GM19240 (cell line): Measurements from ENCODE around the gene STXBP2.

Experiments
- DNase-seq: peaks from one replicate; pipeline ENCODE4 v3.0.0; 2011; ENCODE audit warnings: low spot score; ENCODE audit not compliant: insufficient read length

STXBP2 gene

DNA sequence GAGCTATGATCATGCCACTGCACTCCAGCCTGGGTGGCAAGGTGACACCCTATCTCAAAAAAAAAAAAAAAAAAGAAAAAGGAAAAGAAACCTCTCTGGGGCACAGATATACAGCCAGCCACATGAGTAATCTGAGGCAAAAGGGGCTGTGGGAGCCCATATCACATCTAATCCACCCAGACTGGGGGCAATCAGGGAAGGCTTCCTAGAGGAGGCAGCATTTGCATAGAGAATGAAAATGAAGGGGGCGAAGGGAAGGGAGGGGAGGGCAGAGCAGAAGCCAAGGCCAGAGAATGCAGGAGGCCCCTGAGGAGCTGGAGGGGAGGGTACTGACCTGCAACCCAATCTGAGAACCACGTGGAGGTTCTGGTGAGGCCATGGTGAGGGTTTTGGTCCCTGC, 13.2 kb downstream of the STXBP2 start:
- no peak for DNase-seq

DNA sequence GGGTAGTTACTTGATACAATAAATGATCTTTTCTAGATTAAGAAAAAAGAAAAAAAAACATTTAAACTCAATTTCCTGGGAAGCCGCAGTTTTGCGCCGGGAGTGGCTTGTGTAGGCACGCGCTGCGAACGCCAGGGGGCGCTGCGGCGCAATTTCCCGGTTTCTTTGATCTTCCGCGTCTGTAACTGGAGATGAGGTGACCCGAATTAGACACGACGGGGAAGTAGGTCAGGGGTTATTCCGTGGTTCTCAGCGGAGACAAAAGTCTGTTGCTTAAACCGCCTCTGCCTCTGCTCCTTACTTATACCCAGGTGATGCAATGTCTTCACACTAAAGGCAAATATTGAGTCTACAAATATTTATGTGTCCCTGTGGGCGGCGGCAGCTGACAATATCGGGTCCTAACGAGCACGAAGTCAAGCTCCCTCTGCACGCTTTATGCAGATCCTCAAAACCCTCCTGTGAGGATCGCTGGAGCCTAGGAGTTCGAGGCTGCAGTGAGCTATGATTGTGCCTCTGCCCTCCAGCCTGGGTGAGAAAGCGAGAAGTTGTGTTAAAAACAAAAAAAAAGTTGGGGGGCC, 15.2 kb downstream of the STXBP2 start:
- DNase-seq: peak; percentile 87

DNA sequence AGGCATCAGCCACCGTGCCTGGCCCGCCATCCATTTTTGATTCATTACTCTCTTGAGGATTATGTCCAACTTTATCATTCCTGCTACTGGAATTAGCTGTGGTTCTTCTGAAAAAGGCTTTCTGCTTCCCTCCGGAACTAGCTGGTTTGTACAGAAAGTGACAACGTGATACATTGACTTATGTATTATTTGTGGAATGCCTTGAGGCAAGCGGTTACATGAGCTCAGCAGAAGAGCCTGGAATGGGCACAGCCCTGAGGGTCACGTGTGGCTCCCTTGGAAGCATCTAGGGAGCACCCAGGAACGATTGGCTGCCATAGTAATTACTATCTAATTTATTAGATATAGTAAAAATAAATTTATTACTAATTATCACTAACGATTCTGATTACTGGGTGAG, 17.5 kb downstream of the STXBP2 start:
- DNase-seq: no peak

DNA sequence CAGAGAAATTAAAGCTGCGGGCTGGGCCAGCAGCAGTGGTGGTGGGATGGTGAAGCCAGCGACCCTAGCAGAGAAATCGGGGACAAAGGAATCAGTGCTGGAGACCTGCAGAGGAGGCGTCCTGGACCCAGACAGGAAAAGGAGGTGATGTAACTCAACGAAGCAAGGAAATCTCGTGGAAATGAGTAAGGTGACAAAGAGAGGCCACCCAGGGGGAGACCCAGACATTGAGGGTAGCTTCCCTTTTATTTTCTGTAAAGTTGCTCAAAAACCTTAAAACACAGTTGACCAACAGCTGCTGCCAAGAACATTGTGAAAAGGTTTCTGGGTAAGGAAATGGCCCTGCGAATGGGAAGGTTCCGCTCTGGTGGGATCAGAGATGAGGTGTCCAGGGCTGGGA, 18.7 kb downstream of the STXBP2 start:
- DNase-seq: no peak

DNA sequence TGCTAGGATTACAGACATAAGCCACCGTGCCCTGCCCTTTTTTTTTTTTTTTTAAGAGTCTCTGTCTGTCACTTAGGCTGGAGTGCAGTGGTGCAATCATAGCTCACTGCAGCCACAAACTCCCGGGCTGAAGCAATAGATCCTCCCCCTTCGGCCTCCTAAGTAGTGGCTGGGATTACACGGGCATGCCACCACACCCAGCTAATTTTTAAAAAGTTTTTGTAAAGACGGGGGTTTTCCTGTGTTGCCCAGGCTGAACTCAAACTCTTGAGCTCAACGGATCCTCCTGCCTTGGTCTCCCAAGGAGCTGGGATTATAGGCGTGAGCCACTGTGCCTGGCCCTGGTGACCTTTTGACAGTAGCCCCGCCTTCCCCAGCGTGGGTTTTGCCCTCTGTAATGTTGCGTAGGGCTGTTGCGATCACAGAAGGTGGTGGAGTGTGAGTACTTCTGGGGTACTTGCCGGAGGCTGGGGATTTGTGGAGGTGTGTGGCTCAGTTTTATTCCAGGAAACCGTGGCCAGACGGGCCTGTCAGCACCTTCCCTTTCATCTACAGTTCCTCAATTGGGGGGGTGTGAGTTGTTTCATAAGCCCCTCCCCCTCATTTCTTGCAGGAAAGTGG, 20.3 kb downstream of the STXBP2 start:
- DNase-seq: no peak

GRCh38 chr19:7658219-7658686, 21.3 kb downstream of the STXBP2 start:
- peak; percentile 95 for DNase-seq

GRCh38 chr19:7661744-7662538, 25.0 kb downstream of the STXBP2 start:
- DNase-seq: no peak

DNA sequence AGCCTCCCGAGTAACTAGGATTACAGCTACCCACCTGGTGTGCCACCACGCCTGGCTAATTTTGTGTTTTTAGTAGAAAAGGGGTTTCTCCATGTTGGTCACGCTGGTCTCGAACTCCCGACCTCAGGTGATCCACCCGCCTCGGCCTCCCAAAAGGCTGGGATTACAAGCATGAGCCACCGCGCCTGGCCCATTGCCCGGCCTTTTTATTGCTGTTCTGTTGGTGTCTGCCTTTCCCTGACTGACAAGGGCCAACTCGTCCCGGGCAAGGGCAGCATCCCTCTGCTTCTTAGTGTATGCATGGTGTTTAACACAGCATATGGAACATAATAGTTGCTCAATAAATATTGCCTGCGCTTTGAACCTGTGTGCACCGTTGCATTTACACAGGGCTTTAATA, 25.7 kb downstream of the STXBP2 start:
- no peak for DNase-seq

- no peak for DNase-seq
Measured at GRCh38 chr19:7663706-7664105, 26.8 kb downstream of the STXBP2 start.

DNA sequence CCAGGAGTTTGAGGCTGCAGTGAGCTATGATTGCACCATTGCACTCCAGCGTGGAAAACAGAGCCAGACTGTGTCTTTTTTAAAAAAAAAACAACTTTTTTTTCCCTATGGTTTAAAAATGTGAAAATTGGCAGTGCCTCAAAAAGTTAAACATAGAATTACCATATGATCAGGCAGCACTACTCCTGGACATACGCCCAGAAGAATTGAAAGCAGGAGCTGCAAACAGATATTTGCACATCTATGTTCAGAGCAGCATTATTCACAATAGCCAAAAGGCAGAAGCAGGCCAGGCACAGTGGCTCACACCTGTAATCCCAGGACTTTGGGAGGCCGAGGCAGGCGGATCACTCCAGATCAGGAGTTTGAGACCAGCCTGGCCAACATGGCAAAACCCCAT, 28.2 kb downstream of the STXBP2 start:
- DNase-seq: no peak

DNA sequence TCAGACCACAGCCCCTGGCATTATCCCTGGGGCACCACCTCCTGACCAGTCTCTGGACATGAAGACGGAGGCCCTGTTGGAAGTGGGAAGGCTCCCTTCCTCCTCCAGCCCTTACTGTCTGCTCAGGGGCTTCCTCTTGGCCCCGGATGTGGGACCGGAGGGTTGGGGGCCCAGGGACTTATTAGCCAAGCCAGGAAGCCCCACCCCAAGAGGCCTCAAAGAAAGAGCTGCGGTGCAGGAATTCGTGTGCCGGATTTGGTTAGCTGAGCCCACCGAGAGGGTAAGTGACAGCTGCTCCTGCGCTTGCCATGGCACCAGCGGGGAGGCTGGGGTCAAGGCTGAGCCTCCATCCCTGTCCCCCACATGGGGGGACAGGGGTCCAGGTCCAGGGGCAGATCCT, 31.9 kb downstream of the STXBP2 start, which contains the start of gene RETN:
TSS of gene RETN (plus strand) at position 208 of the 400 bp plus-strand sequence. CDS start 278 bp downstream, outside the sequence.
- no peak for DNase-seq

GRCh38 chr19:7669641-7670040, 32.7 kb downstream of the STXBP2 start:
- no peak for DNase-seq

DNA sequence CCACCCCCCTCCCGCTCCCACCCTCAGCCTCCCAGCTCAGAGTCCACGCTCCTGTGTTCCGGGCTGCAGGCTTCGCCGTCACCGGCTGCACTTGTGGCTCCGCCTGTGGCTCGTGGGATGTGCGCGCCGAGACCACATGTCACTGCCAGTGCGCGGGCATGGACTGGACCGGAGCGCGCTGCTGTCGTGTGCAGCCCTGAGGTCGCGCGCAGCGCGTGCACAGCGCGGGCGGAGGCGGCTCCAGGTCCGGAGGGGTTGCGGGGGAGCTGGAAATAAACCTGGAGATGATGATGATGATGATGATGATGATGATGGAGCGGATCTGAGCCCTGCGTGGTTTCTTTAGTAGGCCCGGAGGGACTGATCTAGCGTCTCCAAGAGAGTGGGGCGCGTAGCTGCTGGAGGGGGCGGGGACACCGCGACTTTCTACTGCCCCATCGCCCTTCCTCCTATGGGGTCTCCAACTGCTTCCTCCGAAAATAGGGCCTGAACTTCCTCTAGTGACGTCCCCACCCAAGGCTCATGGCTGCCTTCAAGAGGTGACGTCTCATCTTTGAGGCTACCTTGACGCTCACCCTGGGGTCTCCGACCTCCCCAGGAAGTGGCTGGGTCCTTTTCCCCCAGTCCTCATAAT, 33.4 kb downstream of the STXBP2 start:
- no peak for DNase-seq

DNA sequence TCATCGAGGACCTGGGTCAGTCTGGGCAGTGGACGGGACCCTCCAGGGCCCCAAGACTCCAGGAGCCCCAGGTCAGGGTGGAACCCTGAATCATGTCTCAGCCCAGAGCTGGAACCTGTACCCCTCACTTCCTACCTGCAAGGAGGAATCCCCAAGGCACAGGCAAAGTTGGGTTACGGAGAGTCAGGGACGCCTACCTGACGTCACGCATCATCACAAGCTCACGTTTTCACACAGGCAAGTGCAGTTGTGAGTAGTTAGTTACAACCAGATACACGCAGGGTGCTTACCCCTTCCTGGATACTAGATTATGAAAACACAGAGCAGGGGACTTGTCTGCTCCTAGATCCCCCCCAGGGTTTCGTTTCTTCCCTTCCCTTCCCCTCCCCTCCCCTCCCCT, 33.9 kb downstream of the STXBP2 start:
- DNase-seq: no peak

DNA sequence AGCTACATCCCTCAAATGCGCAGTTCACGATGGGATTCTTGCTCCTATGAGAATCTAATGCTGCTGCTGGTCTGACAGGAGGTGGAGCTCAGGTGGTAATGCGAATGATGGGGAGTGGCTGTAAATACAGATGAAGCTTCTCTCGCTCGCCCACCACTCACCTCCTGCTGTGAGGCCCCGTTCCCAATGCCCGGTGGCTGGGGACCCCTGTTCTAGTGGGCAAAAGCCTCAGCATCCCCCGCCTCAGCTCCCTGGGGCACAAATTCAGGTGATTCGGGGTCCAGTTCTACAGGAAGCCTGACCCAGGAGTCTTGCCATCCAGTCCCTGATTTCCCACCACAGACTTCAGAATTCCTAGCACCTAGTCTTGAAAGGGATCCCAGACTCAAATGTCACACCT, 35.6 kb downstream of the STXBP2 start:
- no peak for DNase-seq

DNA sequence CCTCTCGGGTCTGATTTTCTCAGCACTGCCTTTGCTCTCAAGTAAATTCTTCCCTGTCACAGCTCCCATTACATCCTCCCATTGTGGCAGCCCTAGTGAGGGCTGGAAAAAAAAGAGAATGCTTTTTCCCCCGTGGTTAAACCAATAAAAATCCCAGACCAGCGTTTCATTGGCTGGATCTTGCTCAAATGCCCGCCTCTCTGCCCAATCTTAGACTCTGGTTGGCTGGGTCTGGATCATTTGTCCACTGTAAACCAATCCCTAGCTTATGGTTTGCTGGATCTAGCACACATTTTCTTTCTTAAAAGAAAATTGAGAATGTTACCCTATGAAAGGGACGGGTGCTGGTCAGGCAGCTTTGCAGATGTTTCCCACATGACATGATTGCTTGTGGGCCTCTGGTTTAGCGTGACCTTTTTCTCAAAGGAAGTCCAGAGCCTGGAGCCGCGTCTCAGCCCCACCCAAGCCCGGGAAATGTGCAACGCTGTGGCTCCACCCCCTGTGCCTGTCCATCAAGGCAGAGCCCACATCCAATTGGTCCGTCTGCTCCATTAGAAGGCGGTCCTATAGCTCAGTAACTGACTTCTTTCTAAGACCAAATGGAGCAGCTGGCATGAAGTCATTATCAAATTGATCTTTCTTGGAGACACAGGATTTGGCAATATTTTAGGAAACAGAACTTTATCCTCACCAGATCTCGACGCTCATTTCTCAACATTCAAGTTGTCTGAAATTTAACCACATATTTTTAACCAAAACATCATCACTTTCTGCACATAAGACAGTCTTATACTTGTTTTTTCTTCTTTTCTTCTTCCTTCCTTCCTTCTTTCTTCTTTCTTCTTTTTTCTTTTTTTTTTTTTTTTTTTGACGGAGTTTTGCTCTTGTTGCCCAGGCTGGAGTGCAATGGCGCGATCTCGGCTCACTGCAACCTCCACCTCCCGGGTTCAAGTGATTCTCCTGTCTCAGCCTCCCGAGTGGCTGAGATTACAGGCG, 37.4 kb downstream of the STXBP2 start:
- no peak for DNase-seq

GRCh38 chr19:7676376-7676775, 39.5 kb downstream of the STXBP2 start:
- DNase-seq: no peak

DNA sequence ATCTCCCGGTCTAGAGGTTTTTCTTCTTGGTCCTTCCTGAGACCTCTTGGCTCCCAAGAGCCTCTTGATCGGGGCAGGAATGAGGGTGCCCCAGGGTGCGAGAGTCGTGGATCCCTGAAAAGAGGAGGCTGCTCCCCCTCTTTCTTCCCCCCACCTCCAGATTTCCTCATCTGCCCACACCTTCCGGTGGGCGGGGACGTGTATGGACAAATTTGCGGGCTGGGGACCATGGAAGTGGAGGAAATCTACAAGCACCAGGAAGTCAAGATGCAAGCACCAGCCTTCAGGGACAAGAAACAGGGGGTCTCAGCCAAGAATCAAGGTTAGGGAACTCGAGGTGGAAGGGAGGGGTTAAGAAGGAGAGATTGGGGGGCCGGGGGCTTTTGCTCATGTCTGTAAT, 39.9 kb downstream of the STXBP2 start, which contains the start of gene MCEMP1:
TSS of gene MCEMP1 (plus strand) at position 237 of the 400 bp plus-strand sequence. CDS start at position 268, 31 bp downstream.
- no peak for DNase-seq

GRCh38 chr19:7677669-7678311, 40.9 kb downstream of the STXBP2 start:
- no peak for DNase-seq
